ENCODE results near the gene SHLD1. TPM values are rescaled to one million over a fixed set of nuclear protein-coding genes. Genes with fewer than 3 reads are reported as not detected.

Gene SHLD1
- total RNA-seq, 1 experiment from 2014 or later: 6.7 TPM

DNA sequence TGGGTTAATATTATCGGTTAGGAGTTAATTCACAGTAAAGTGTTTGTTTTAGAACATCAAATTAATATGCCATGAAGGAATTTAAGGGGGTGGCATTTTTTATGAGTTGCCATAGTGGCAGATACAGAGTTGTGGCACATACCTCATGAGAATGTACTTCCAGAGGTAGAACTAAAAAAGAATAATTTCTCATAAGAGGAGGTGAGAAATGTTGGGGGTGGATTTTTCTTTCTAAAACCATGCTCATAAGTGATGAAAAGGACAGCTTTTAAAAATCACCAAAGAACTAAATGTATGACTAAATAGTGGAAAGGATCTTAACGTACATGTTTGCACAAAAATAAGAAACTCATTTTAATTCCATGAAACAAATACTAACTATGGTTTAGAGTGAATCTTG is 58.7 kb downstream of the SHLD1 start:
- no peaks in the 10 kb centered on the region for H3K27me3 ChIP-seq (ENCODE audit: insufficient read depth, low read length)
- H3K4ac ChIP-seq (ENCODE audit: low read depth, low read length): no peak overlapping the region
- no peak overlapping the region for H3K23ac ChIP-seq (ENCODE audit: insufficient read length, low read depth, low read length)
- H3K27ac ChIP-seq (ENCODE audit: insufficient read length, low read depth, low read length): no peak overlapping the region
- H4K91ac ChIP-seq (ENCODE audit: insufficient read length, low read depth, low read length): no peak overlapping the region
- H3K27ac Mint-ChIP-seq: no peak overlapping the region
- H4K8ac ChIP-seq (replicated peaks; ENCODE audit: insufficient read length, low read depth, low read length): no peak overlapping the region
- no peaks in the 10 kb centered on the region for H3K9me3 ChIP-seq (ENCODE audit: control insufficient read depth, low read depth, low read length)
- no peak overlapping the region for H3K4me2 ChIP-seq (ENCODE audit: insufficient read depth, insufficient read length, low read length)
- H2BK120ac ChIP-seq (ENCODE audit: low read depth, low read length, poor library complexity, severe bottlenecking): no peak overlapping the region
- H3K4me1 ChIP-seq (ENCODE audit: insufficient read depth, low read length): peaks cover 4% of the 10 kb centered on the region; the same call in 1 of the 2 replicates
- H2BK20ac ChIP-seq (ENCODE audit: low read depth, low read length, poor library complexity, severe bottlenecking): no peak overlapping the region
- no CpG with 5 or more reads among the region's 2 CpGs for WGBS (ENCODE audit: extremely low coverage, insufficient read length, low lambda C conversion rate)
- no peak overlapping the region for H2BK15ac ChIP-seq (ENCODE audit: low read depth, low read length)
- H3K4me1 Mint-ChIP-seq: peaks cover 16 to 19% of the 10 kb centered on the region in 2 experiments
- no peak overlapping the region for H3K9ac ChIP-seq (ENCODE audit: extremely low read depth, insufficient read length, low read length)
- H3K79me1 ChIP-seq (ENCODE audit: insufficient read depth, low read depth, low read length, poor library complexity, severe bottlenecking): no peaks in the 10 kb centered on the region
- H3K9me3 Mint-ChIP-seq: no peaks in the 10 kb centered on the region
- H3K23me2 ChIP-seq (ENCODE audit: insufficient read length, low read depth, low read length, poor library complexity, severe bottlenecking): no peaks in the 10 kb centered on the region
- no peak for DNase-seq
- no peak overlapping the region for H3T11ph ChIP-seq (ENCODE audit: low read length)
- no peak overlapping the region for H3K56ac ChIP-seq (ENCODE audit: insufficient read length, low read depth, low read length)
- no peaks in the 10 kb centered on the region for H3K36me3 Mint-ChIP-seq (ENCODE audit: insufficient read depth in 1 of 3, low read depth in 3 of 3)
- no peaks in the 10 kb centered on the region for H3K27me3 Mint-ChIP-seq (ENCODE audit: low read depth)
- H3K18ac ChIP-seq (ENCODE audit: insufficient read length, low read depth, low read length): no peak overlapping the region
- H3K14ac ChIP-seq (ENCODE audit: insufficient read depth, low read length): no peak overlapping the region
- H3K79me2 ChIP-seq (ENCODE audit: insufficient read depth, low read length): no peaks in the 10 kb centered on the region
- no peak overlapping the region for H2AFZ ChIP-seq (ENCODE audit: low read length)
- no peak overlapping the region for H2BK5ac ChIP-seq (ENCODE audit: insufficient read length, low read length)
- H4K20me1 ChIP-seq (ENCODE audit: control insufficient read depth, insufficient read depth, insufficient read length): no peaks in the 10 kb centered on the region
- H3K4me3 Mint-ChIP-seq: no peak overlapping the region
- no peak overlapping the region for H2AK5ac ChIP-seq (ENCODE audit: insufficient read length, low read length)
- no peak overlapping the region for H2BK12ac ChIP-seq (ENCODE audit: insufficient read length, low read depth, low read length)
- H4K5ac ChIP-seq (ENCODE audit: insufficient read length, low read depth, low read length): no peak overlapping the region
- TF ChIP-seq, protein P1, sequence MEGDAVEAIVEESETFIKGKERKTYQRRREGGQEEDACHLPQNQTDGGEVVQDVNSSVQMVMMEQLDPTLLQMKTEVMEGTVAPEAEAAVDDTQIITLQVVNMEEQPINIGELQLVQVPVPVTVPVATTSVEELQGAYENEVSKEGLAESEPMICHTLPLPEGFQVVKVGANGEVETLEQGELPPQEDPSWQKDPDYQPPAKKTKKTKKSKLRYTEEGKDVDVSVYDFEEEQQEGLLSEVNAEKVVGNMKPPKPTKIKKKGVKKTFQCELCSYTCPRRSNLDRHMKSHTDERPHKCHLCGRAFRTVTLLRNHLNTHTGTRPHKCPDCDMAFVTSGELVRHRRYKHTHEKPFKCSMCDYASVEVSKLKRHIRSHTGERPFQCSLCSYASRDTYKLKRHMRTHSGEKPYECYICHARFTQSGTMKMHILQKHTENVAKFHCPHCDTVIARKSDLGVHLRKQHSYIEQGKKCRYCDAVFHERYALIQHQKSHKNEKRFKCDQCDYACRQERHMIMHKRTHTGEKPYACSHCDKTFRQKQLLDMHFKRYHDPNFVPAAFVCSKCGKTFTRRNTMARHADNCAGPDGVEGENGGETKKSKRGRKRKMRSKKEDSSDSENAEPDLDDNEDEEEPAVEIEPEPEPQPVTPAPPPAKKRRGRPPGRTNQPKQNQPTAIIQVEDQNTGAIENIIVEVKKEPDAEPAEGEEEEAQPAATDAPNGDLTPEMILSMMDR (conservative IDR thresholded peaks at IDR 0.05): no peak

Data from H9 (cell line).